Non-pigmented ciliary epithelial cell (primary cell): ENCODE data around the gene LRRC55.

ENCODE experiments used
- DNase-seq: peaks from one replicate; pipeline ENCODE4 v3.0.0-alpha.2; 2010; ENCODE audit warnings: low read depth

LRRC55 gene

DNA sequence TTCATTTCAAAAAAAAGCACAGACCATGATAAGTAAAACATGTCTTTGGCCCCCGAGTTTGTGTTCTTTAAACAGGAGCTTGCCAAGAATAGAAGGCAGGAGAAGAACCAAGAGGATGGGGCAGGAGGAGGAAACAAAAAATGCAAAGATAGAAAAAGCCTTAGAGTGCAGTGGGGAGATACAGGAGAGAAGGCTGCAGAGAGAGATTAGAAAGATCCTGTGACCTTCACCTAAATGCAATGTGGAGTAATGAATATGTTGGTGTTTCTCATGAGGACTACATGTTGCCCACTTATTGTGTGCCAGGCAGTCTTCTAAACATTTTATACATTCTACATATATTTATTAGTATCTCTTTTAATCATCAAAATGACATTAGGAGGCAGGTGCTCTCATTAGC is 57.6 kb downstream of the LRRC55 start:
- DNase-seq: no peak

DNA sequence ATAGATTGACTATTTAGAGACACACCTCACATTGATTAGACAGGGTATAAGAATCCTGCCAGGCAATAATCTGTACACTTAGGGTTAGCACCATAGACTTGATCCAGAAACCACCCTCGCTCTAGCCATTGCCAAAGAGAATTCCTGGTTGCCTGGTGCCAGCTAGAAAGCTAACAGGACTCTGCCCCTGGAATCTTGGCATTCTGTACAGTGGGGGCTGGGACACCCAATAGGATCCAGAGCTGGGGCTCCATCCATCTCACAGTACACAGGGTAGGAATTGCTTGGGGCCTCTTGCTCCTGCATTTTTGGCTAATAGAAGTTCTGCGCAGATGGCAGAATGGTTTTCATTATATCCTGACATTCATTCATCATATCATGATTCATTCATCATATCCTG is 58.3 kb downstream of the LRRC55 start:
- DNase-seq: no peak

GRCh38 chr11:57240757-57241156 is 59.0 kb downstream of the LRRC55 start:
- DNase-seq: no peak
